Neuronal stem cell (in vitro differentiated cells): Measurements from ENCODE around the gene TMEM190. TPM values are rescaled to one million over a fixed set of nuclear protein-coding genes. Genes with fewer than 3 reads are reported as not detected.
A peak's percentile ranks its signal among the peaks of the same experiment; 100 is the strongest.
"Not testable (repeated sequence)": the region's sequence is repeated elsewhere in the genome, so short reads cannot be mapped to it uniquely, and the experiment has no call there.

Experiments used
- DNase-seq: peaks from one replicate; pipeline ENCODE4 v3.0.0-alpha.2; 2013; ENCODE audit warnings: low spot score
- H2AFZ ChIP-seq: one replicate; pipeline ENCODE4 v1.6.1; 2013; ENCODE audit warnings: mild to moderate bottlenecking, low read length, inconsistent platforms
- H2AK5ac ChIP-seq: 2 replicates; pipeline ENCODE4 v1.6.1; 2013; ENCODE audit warnings: low read depth, mild to moderate bottlenecking, inconsistent platforms, low read length, moderate library complexity, mixed read lengths
- H2BK120ac ChIP-seq: 2 replicates; pipeline ENCODE4 v1.6.1; 2013; ENCODE audit warnings: low read depth, mild to moderate bottlenecking, inconsistent platforms, low read length, moderate library complexity, mixed read lengths
- H2BK12ac ChIP-seq: one replicate; pipeline ENCODE4 v1.6.1; 2013; ENCODE audit warnings: low read length, inconsistent platforms
- H2BK15ac ChIP-seq: 2 replicates; pipeline ENCODE4 v1.6.1; 2013; ENCODE audit warnings: mild to moderate bottlenecking, low read length, inconsistent platforms, mixed read lengths
- H2BK5ac ChIP-seq: one replicate; pipeline ENCODE4 v1.6.1; 2013; ENCODE audit warnings: inconsistent platforms, mild to moderate bottlenecking, low read length, moderate library complexity
- H3K14ac ChIP-seq: one replicate; pipeline ENCODE4 v1.6.1; 2013; ENCODE audit warnings: low read length, inconsistent platforms
- H3K18ac ChIP-seq: 2 replicates; pipeline ENCODE4 v1.6.1; 2013; ENCODE audit warnings: low read length, inconsistent platforms
- H3K23ac ChIP-seq: 2 replicates; pipeline ENCODE4 v1.6.1; 2013; ENCODE audit warnings: low read depth, mild to moderate bottlenecking, mixed read lengths, low read length, inconsistent platforms; ENCODE audit not compliant: poor library complexity
- H3K27ac ChIP-seq: replicated peaks from 3 replicates; pipeline ENCODE4 v1.5.1; 2013; ENCODE audit warnings: low read length, inconsistent platforms
- H3K27me3 ChIP-seq, 3 experiments: 2 replicates each; pipeline ENCODE4 v1.6.1; 2013; ENCODE audit warnings: low read length in 3 of 3, mild to moderate bottlenecking in 2 of 3, inconsistent platforms in 1 of 3, low read depth in 1 of 3, mixed read lengths in 1 of 3, moderate library complexity in 1 of 3; ENCODE audit not compliant: control insufficient read depth in 3 of 3, insufficient read depth in 3 of 3
- H3K36me3 ChIP-seq, 2 donors: replicated peaks in 1 of 2; 2 replicates each; pipeline ENCODE4 v1.6.1; 2013; ENCODE audit warnings: low read length in 2 of 2; ENCODE audit not compliant: control insufficient read depth in 2 of 2, insufficient read depth in 2 of 2
- H3K4ac ChIP-seq: 2 replicates; pipeline ENCODE4 v1.6.1; 2013; ENCODE audit warnings: inconsistent platforms, mild to moderate bottlenecking, low read length, moderate library complexity
- H3K4me1 ChIP-seq, 2 donors: 1 replicate in 1 of 2; 2 replicates in 1 of 2; pipeline ENCODE4 v1.6.1; 2013; ENCODE audit warnings: low read length in 2 of 2, low read depth in 1 of 2; ENCODE audit not compliant: control insufficient read depth in 2 of 2, insufficient read depth in 1 of 2
- H3K4me2 ChIP-seq: one replicate; pipeline ENCODE4 v1.6.1; 2013; ENCODE audit warnings: mild to moderate bottlenecking, low read length, inconsistent platforms; ENCODE audit not compliant: insufficient read depth, poor library complexity, severe bottlenecking
- H3K4me3 ChIP-seq, 2 donors: 2 replicates each; pipeline ENCODE4 v1.5.1; 2013; ENCODE audit warnings: low read length in 2 of 2, mild to moderate bottlenecking in 2 of 2, inconsistent platforms in 1 of 2, moderate library complexity in 1 of 2
- H3K79me1 ChIP-seq: one replicate; pipeline ENCODE4 v1.6.1; 2013; ENCODE audit warnings: low read depth, mild to moderate bottlenecking, inconsistent platforms, low read length, moderate library complexity
- H3K9ac ChIP-seq: one replicate; pipeline ENCODE4 v1.6.1; 2013; ENCODE audit warnings: mild to moderate bottlenecking, low read depth, low read length, inconsistent platforms; ENCODE audit not compliant: poor library complexity
- H3K9me3 ChIP-seq, 2 donors: replicated peaks in 1 of 2; 2 replicates each; pipeline versions ENCODE3 to v1.6.1; 2013; ENCODE audit warnings: low read length in 2 of 2, mild to moderate bottlenecking in 2 of 2, inconsistent platforms in 1 of 2, low read depth in 1 of 2, mixed read lengths in 1 of 2, moderate library complexity in 1 of 2; ENCODE audit not compliant: control insufficient read depth in 2 of 2, insufficient read depth in 1 of 2
- H4K8ac ChIP-seq: one replicate; pipeline ENCODE4 v1.6.1; 2013; ENCODE audit warnings: low read depth, mild to moderate bottlenecking, inconsistent platforms, low read length, moderate library complexity
- H4K91ac ChIP-seq: one replicate; pipeline ENCODE4 v1.6.1; 2013; ENCODE audit warnings: low read length, low read depth, mild to moderate bottlenecking, inconsistent platforms; ENCODE audit not compliant: poor library complexity
- WGBS, 2 donors: extraction: QIAGEN DNeasy Blood & Tissue Kit; methylation state at CpG; one replicate each; pipeline ENCODE4 v1.1.7; 2013; ENCODE audit warnings: missing lambda C conversion rate in 2 of 2, mixed read lengths in 1 of 2; ENCODE audit not compliant: insufficient read length in 2 of 2, insufficient replicate concordance in 1 of 2; ENCODE audit errors: extremely low coverage in 2 of 2; 5-methylcytosine and 5-hydroxymethylcytosine counted together
- polyA plus RNA-seq, 2 experiments: library from polyadenylated mRNA; stranded (reverse); fragments of 200-250 nt; gene quantifications; one replicate each; pipeline ENCODE4 v1.2.3, GENCODE V29; 2013

TMEM190 gene
- polyA plus RNA-seq (2013, experiment 1 of 2): 0.85 TPM
- polyA plus RNA-seq (2013, experiment 2 of 2): 0.46 TPM

DNA sequence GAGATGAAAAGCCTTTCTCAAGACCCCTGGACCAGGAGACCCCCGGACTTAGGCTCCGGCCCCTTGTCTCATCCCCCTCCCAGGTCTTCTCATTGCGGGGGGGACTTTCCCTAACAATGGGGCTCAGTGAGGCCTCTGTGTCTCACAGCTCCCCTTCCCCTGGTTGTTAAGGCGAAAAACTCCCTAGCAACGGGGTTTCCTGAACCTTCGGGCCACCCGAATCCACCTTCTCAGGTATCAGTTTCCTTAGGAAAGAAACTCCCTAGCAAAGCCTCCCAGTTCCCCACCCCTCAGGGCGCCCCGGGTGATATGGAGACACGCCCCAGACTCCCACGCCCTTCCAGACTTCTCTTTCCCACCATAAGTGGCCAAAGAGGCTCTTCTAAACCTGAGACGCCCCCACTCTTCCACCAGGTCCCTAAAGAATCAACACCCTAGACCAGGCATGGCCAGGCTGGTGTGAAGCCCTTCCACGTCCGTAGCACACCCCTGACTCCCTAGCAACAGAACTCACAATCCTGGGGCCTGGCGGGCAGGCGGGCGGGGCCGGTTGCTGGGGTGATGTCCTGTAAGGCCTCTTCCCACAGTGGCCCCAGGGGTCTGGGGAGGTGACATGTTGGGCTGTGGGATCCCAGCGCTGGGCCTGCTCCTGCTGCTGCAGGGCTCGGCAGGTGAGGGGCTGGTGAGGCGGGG lies at the start of gene TMEM190:
Gene TMEM190 (plus strand): TSS at position 586 of the 693 bp plus-strand sequence. CDS start 28 bp downstream, at position 614.
- Histone ChIP-seq H3K4me2 (peak within 1 kb of the TSS; percentile 37), H3K9ac (peak within 1 kb of the TSS; percentile 90), H2BK12ac (peak within 1 kb of the TSS; percentile 30), H3K36me3 (no peaks in the 10 kb centered on the region), H4K8ac (peak within 1 kb of the TSS; percentile 100), H3K4me1 (peaks cover 36 to 43% of the 10 kb centered on the region in 2 donors), H2BK15ac (peak within 1 kb of the TSS; percentile 89), H3K27ac (no peak within 1 kb of the TSS), H3K23ac (peak within 1 kb of the TSS; percentile 80), H3K14ac (peak within 1 kb of the TSS; percentile 96), H3K4ac (peak within 1 kb of the TSS; percentile 95), H3K9me3 (no peaks in the 10 kb centered on the region), H2AK5ac (peak within 1 kb of the TSS; percentile 97), H3K4me3 (peak within 1 kb of the TSS in 1 of 2 donors; percentile 50), H4K91ac (peak within 1 kb of the TSS; percentile 43), H2AFZ (peak within 1 kb of the TSS; percentile 64), H3K79me1 (no peaks in the 10 kb centered on the region), H3K27me3 (peaks cover 3 to 22% (median 6%) of the 10 kb centered on the region in 3 experiments), H2BK5ac (peak within 1 kb of the TSS; percentile 87), H2BK120ac (peak within 1 kb of the TSS; percentile 91), H3K18ac (peak within 1 kb of the TSS; percentile 98)
- no peak for DNase-seq
- WGBS, 2 donors: no CpG with 5 or more reads among the region's 21 CpGs

DNA sequence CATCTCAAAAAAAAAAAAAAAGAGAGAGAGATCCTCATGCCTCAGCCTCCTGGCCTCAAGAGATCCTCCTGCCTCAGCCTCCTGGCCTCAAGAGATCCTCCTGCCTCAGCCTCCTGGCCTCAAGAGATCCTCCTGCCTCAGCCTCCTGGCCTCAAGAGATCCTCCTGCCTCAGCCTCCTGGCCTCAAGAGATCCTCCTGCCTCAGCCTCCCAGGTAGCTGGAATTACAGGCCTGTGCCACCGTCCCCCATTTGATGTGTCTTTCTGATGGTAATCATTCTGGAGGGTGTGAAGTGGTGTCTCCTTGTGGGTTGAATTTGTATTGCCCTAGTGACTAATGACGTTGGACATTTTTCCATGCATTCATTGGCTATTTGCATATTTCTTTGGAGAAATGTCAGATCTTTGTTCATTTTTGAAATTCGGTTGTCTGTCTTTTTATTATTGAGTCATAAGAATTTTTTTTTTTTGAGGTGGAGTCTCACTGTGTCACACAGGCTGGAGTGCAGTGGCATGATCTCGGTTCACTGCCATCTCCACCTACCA lies 47.8 kb upstream of the TMEM190 start:
- not testable (repeated sequence) for H3K36me3 ChIP-seq, H3K23ac ChIP-seq, H3K79me1 ChIP-seq, H3K27me3 ChIP-seq, DNase-seq, H2BK12ac ChIP-seq, H4K91ac ChIP-seq, H3K4ac ChIP-seq, H3K18ac ChIP-seq, H2AK5ac ChIP-seq, H3K4me3 ChIP-seq, H3K27ac ChIP-seq, H3K9me3 ChIP-seq, H2AFZ ChIP-seq, H2BK120ac ChIP-seq, H2BK15ac ChIP-seq, H4K8ac ChIP-seq, H3K14ac ChIP-seq, H3K9ac ChIP-seq, H3K4me2 ChIP-seq, H3K4me1 ChIP-seq, H2BK5ac ChIP-seq
- WGBS, 2 donors: no CpG with 5 or more reads among the region's 4 CpGs

DNA sequence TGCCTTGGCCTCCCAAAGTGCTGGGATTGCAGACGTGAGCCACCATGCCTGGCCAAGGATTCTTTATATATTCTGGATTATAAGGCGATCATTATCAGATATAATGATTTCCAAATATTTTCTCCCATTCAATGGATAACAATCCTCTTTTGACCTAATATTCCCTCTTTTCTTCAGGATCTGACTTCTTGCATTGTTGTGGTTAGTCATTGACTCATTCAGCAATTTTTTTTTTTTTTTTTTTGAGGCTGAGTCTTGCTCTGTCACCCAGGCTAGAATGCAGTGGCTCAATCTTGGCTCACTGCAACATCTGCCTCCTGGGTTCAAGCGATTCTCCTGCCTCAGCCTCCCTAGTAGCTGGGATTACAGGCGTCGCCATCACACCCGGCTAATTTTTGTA lies 46.8 kb upstream of the TMEM190 start:
- not testable (repeated sequence) for H3K27me3 ChIP-seq, H2BK5ac ChIP-seq, H2BK15ac ChIP-seq, H3K9ac ChIP-seq, H3K9me3 ChIP-seq, H2BK12ac ChIP-seq, H4K91ac ChIP-seq, H3K27ac ChIP-seq, H3K14ac ChIP-seq, H3K36me3 ChIP-seq, H3K23ac ChIP-seq, H2BK120ac ChIP-seq, H3K4me2 ChIP-seq, DNase-seq, H2AK5ac ChIP-seq, H3K79me1 ChIP-seq, H3K4ac ChIP-seq, H4K8ac ChIP-seq, H2AFZ ChIP-seq, H3K4me3 ChIP-seq, H3K18ac ChIP-seq, H3K4me1 ChIP-seq
- WGBS, 2 donors: no CpG with 5 or more reads among the region's 6 CpGs

DNA sequence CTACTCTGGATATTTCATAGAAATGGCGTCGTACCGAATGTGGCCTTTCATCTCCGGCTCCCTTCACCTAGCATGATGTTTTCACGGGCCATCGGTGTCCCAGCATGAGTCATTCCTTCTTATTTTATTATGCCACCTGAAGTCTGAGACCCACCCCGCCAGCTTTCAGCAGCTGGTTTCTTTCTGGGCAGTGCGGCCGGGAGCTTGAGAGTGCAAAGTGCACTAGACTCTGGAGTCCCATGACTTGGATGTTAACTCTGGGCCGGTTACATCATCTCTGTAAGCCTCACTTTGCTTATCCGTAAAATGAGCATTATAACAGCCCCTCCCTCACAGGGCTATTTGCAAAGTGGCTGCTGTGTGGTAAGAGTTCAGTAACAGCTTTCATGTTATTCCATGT lies 42.8 kb upstream of the TMEM190 start:
- H3K9me3 ChIP-seq: no peaks in the 10 kb centered on the region
- WGBS, 2 donors: no CpG with 5 or more reads among the region's 11 CpGs
- H3K9ac ChIP-seq: no peak overlapping the region
- H3K18ac ChIP-seq: no peak overlapping the region
- H2BK12ac ChIP-seq: no peak overlapping the region
- peaks cover 4 to 10% of the 10 kb centered on the region in 2 donors for H3K4me1 ChIP-seq
- no peak overlapping the region for H4K91ac ChIP-seq
- no peak overlapping the region for H2AFZ ChIP-seq
- no peak overlapping the region for H4K8ac ChIP-seq
- H2BK15ac ChIP-seq: peak overlapping the region; percentile 62
- no peak overlapping the region for H3K4ac ChIP-seq
- no peak overlapping the region for H3K4me2 ChIP-seq
- H3K4me3 ChIP-seq: no peak overlapping the region
- H2BK120ac ChIP-seq: no peak overlapping the region
- no peak overlapping the region for H3K23ac ChIP-seq
- no peak overlapping the region for H3K14ac ChIP-seq
- no peaks in the 10 kb centered on the region for H3K79me1 ChIP-seq
- H2AK5ac ChIP-seq: peak overlapping the region; percentile 8
- DNase-seq: no peak
- H3K36me3 ChIP-seq: no peaks in the 10 kb centered on the region
- no peak overlapping the region for H3K27ac ChIP-seq
- no peaks in the 10 kb centered on the region for H3K27me3 ChIP-seq
- no peak overlapping the region for H2BK5ac ChIP-seq
